GM21717 (cell line): ENCODE data around the gene ERCC3.
"Not testable (repeated sequence)": the region's sequence is repeated elsewhere in the genome, so short reads cannot be mapped to it uniquely, and the experiment has no call there.

Source experiments
- ATAC-seq: cut with Tn5 transposase; IDR thresholded peaks from one replicate; pipeline ENCODE4 v1.9.1; 2021; ENCODE audit warnings: mild to moderate bottlenecking, moderate library complexity; ENCODE audit not compliant: unreplicated experiment

The ERCC3 gene

DNA sequence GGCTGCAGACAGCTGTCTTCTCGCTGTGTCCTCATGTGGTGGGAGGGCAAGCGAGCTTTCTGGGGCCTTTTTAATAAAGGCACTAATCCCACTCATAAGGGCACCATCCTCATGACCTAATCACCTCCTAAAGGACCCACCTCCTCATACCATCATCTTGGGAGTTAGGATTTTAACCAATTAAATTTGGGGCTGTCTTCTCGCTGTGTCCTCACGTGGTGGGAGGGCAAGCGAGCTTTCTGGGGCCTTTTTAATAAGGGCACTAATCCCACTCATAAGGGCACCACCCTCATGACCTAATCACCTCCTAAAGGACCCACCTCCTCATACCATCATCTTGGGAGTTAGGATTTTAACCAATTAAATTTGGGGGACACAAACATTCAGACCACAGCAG lies 66.7 kb downstream of the ERCC3 start:
- not testable (repeated sequence) for ATAC-seq

DNA sequence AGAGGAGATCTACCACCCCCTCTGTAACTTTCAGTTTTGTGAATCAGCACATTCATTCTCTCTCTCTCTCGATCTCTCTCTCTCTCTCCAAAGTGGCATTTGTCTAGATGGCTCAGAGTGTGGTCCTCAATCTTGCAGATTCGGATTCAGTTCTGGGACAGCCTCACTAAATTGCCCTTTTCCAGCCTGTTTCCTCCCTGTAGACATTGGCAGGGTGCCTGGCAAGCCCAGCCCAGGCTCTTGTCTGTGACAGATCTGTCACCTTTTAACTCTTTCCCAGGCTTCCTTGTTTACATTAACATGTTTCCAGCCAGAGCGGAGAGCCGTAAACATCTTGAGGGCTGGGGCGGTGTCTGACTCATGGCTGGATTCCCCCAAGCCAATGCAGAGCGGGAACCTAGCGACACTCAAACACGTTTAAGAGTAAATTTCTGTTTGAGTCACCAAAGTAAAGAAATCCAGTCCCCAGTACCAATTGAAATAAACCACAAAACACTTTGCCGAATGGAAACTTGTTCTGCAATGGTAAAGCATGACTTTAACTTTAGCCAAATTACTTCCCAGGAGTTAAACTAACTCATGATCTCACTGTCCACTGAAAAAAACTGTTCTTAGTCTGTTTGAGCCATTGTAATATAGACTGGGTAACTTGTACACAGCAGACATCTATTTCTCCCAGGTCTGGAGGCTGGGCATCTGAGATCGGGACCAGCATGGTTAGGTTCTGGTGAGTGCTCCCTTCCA lies 67.3 kb downstream of the ERCC3 start:
- peak; percentile 89 for ATAC-seq

DNA sequence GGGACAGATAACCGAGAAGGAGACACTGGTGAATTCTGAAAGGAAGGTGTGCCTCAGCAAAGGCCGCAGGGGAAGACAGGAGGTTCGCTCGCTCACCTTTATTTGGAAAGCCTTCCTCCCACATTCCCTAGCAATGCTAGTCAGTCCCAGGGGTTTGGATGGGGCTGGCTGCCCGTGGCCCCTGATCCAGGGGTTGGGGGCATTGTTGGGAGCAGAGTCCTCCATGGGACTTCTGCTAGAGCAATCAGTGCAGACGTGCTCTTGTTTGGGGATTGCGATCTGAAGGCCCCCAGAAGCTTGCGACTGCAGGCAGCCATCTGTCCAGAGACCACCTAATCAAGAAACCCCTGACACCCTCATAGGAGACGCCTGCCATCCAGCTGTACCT lies 67.8 kb downstream of the ERCC3 start:
- ATAC-seq = no peak

DNA sequence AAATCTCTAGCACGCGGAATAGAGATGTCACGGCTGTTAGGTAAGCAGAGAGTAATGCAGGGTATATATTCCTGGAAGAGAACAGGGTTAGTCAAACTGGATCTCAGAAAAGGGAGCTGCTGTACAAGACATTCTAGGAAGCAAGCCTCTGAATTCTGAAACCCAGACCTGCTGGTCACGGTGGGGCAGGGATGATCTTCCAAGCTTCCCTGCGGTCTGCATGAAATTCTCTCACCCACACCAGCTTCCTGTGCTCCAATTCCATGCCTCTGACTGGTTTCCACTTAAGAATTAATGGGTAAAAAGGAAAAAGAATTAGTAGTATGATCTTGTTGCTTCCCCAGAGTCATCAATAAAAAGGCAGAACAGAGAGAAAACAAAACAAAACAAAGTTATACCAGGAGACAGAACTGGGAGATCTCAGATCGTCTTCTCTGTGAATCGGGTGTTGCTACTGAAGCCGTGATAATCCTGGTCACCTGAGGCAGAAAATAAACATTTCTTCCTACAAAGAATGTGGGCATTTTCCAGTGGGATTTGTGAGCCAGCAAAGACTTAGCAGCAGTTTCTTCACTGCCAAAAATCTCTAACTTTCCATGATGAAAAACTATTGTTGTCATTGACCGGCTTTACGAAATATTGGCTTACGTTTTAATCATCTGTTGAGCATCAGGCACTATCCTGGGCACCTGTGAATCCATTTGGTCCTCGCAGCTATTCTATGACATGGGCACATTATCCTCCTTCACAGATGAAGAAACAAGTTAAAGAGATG lies 68.6 kb downstream of the ERCC3 start:
- ATAC-seq = no peak

DNA sequence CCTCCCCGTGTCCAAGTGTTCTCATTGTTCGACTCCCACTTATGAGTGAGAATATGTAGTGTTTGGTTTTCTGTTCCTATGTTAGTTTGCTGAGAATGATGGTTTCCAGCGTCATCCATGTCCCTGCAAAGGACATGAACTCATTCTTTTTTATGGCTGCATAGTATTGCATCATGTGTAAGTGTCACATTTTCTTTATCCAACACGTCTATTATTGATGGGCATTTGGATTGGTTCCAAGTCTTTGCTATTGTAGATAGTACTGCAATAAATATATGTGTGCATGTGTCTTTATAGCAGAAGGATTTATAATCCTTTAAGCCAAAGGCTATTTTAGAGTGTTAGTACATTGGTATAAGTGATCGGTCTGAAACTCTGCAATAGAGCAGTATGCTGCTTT lies 69.8 kb downstream of the ERCC3 start:
- ATAC-seq = not testable (repeated sequence)

DNA sequence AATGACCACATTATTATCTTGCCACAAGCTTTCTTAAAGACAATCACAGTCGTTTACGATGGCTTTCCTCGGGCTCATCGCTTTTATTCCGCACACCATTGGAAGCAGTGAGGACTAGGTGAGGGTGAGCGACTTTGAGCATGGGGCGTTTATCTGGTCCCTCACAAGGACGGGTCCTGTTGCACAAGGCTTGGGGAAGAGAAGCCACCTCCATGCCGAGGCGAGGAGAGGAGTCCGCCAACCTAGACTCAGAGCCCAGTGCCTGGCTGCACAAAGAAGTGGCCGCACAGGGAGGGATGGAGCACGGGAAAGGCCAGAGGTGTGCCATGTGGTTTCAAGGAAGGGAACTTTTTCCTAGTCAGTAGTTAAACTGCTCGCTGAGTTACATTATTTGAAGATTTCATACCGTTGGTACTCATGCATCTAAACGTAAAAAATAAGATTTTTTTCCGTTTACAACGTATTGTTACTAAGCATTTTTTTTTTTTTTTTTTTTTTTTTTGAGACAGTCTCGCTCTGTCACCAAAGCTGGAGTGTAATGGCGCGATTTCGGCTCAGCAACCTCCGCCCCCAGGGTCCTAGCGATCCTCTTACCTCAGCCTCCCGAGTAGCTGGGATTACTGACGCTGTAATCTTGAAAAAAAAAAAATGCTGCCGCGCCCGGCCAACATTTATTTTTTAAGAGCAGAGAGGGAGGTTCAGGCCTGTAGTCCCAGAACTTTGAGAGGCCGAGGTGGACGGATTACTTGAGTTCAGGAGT lies 73.0 kb downstream of the ERCC3 start:
- ATAC-seq = no peak

DNA sequence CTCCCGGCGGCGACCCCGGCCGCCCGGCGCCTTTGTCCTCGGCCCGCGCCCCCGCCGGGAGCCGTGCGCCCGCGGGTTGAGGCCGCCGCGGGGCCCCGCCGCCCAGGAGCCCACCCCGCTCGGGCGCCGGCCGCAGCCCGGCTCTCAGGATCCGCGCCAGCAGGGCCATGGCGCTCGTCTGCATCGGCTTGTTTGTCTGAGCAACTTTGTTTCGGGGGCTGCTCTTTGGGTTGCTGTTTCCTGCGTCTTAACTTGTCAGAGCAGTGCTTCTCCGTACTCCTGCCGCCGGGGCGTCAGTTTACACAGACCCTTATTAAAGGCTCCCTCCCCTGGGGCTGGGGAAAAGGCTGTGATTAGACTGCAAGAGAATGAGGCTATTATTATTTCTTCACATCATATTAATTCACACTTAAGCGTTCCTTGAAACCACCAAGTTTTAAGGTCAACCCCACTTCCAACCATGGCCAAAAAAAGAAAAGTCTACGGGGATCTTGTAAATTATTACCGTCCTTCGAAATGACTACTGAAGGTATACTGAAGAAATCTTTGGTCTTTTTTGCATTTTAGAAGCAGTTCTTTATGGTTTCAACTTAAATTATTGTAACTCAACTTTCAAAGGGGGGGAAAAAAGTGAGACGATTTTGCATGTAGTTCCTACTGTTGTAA lies 73.7 kb downstream of the ERCC3 start, which contains the start of gene CYP27C1:
Gene CYP27C1, minus strand, starts transcription at position 198 of the 666 bp plus-strand sequence. Its CDS starts 29 bp downstream, at position 169.
- ATAC-seq = no peak

DNA sequence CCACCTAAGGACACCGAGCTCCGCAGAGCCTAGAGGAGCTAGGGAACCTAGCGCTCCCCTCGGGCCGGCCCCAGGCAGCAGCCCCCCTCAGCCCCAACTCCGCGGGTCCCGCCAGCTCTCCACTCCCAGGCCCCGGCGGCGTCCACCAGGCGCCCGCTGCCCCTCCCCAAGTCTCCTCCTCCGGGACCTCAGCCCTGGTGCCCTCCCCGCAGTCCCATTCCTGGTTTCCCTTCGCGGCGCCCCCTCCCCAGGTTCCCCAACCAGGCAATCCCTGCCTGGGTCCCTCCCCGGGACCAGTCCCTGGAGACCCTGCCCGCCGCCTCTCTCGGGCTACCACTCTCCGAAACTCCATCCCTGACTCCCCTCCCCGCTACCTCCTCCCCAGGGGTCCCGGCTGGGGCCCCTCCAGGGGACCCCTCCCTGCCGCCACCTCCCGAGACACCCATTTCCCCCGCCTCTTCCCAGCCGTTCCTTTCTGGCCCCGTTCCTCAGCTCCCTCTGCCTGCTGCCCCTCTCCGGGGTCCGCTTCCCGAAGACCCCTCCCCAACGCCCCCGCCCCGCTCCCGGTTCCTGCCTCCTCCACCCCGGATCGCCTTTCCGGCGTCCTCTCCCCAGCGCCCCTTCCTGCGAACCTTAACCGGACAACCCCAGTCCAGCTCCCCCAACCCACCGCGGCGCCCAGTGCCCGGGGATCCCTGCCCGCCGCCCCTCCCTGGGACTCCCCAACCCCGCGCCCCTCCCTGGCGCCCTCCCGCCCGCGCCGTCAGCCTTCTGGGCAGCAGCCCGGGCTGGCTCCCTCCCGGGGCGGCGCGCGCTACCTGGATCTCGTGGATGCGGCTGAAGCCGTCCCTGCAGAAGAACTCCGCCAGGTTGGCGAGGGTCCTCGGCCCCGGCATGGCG lies 74.5 kb downstream of the ERCC3 start:
- ATAC-seq = no peak

DNA sequence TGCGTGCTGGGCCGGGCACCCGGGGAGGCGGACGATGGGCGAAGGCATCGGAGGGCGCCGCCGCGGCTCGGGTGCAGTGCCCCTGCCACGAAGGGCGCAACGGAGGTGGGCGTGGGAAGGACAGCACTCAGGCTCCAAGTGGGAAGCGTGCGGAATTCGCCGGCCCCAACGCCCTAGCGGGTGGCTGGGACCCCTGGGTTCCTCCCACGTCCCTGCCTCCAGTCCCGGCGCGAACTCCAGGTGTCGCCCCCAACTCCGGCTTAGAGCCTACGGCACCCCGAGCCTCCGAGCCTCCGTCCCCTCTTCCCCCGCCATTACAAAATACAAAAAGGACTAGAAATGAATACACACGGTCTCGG lies 75.2 kb downstream of the ERCC3 start:
- ATAC-seq = no peak

DNA sequence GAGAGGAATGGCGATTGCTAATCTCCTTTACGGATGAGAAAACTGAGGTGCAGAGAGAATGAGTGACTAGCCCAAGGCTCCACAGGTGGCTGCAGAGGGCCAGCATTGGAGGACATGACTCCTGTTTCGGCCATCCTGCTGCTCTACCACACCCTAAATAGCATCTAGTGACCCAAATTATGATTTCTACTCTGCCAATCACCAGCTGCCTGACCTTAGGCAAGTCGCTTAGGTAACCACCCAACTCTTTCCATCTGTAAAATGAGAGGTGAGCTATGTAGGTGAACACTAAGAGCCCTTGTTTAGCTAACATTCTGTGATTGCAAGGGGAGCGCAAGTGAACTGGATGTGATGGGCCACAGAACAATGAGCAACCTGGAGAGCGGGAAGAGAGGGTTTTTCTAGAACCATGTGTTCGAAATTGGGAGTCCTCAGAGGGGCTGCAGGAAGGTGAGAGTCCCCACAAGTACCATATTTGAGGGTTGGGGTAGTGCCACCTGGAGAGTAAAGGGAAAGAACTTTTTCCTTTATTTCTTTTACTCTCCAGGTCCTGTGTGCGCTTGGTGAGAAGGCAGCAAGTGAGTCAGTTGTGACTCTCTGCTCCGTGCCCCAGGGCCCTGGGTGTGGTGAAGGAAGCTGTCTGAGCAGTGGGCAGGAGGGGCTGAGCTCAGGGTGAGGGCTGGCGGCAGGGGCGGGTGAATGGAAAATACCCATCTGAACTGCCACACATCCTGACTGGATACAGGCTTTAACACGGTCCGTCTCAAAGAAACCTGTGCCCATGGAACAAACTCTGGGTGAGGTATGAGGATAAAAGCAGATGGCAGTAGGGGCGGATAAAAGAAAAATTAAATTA lies 76.2 kb downstream of the ERCC3 start:
- no peak for ATAC-seq

DNA sequence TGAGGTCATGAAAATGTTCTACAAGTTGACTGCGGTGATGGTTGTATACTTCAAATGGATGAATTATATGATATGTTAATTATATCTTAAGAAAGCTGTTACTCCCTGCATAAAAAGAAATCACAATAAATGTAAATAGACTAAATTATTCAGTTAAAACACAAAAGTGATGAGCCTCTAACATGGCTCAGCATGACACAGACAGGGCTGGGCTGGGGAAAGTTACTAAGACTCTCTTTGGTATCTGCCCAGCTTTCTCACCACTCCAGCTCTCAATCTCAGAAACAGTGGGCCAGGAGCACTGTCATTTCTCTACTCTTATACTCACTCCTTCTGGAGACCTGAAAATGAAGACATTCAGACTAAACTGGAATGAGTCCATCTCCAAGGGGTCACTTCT lies 77.4 kb downstream of the ERCC3 start:
- no peak for ATAC-seq

DNA sequence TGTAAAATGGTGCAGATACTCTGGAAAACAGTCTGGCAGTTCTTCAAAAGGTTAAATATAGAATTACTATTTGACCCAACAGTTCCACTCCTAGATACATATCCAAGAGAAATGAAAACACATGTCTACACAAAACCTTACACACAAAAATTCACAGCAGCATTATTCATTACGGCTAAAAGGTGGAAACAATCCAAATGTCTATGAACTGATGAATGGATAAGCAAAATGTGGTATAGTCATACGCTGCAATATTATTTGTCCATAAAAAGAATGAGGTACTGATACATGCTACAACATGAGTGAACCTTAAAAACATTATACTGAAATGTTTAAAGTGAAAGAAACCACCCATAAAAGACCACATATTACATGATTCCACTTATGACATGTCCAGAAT lies 77.8 kb downstream of the ERCC3 start:
- no peak for ATAC-seq

DNA sequence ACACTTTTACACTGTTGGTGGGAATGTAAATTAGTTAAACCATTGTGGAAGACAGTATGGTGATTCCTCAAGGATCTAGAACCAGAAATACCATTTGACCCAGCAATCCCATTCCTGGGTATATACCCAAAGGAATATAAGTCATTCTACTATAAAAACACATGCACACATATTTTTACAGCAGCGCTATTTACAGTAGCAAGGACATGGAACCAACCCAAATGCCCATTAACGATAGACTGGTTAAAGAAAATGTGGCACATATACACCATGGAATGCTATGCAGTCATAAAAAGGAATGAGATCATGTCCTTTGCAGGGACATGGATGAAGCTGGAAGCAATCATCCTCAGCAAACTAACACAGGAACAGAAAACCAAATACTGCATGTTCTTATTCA lies 79.7 kb downstream of the ERCC3 start:
- ATAC-seq = not testable (repeated sequence)

DNA sequence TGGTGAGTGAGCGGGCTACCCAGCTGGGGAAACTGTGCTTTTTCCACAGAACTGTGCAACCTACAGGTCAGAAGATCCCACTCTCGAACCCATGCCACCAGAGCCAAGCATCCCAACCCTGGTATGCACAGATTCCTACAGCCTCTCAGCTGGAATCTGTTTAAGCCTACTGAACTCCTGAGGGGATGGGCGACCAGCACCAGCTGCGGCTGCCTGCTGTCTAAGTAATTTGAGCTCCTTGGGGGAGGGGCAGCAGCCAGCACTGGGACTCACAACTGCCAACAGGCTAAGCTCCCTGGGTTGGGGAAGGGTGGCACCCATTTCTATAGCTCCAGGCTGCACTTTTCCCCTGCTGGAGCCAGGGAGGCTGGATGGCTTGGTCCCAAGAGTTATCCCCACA lies 85.6 kb downstream of the ERCC3 start:
- ATAC-seq = no peak
